HG02970 (cell line): ENCODE results near the gene HIPK1.

ENCODE experiments used
- ATAC-seq: cut with Tn5 transposase; IDR thresholded peaks from one replicate; pipeline ENCODE4 v1.9.1; 2021; ENCODE audit warnings: mild to moderate bottlenecking, moderate library complexity, moderate number of reproducible peaks; ENCODE audit not compliant: unreplicated experiment, low FRiP score

HIPK1 gene

DNA sequence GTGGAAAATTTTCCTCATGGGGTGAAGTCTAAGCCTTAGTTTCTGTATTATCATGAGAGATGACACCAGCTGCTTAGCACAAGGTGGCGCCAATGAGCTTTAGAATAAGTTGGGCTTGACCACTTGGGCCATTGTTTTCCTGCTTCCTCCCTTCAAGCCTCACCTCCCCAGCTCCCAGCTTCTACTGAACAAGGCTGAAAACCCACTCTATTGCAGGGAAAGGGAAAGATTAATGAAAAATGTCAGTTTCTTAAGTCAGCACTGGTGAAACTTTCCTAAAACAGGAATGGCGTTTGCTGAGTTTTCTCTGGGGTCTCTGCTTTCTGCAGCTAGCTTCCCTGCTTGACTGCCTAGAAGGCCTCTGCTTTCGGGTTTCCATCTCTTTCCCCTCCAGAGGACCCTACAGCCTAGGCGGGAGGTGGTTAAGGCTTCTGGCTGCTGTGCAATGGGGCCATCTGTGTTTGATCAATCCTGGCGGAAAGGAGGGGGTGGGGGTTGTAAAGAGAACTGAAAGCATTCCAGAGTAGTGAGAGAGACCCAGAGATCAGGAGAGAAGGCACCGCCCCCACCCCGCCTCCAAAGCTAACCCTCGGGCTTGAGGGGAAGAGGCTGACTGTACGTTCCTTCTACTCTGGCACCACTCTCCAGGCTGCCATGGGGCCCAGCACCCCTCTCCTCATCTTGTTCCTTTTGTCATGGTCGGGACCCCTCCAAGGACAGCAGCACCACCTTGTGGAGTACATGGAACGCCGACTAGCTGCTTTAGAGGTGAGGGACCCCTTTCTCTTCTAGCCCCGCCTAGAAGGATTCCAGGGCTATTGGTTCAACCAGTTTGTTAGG is 50.0 kb downstream of the HIPK1 start, which contains the start of gene OLFML3:
TSS of gene OLFML3 (plus strand) at position 612 of the 840 bp plus-strand sequence. CDS start at position 655, 43 bp downstream.
- no peak for ATAC-seq

DNA sequence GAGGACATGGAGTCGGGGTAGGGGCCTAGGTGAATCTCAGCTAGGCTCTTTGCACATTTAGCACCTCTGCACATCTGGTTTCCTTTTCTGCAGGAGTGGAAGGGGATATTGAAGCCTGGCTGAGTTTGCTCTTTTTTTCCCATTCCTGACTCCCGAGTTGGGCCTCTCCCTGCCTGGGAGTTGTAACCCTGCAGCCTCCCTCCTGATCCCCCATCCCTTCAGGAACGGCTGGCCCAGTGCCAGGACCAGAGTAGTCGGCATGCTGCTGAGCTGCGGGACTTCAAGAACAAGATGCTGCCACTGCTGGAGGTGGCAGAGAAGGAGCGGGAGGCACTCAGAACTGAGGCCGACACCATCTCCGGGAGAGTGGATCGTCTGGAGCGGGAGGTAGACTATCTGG is 51.0 kb downstream of the HIPK1 start:
- no peak for ATAC-seq

DNA sequence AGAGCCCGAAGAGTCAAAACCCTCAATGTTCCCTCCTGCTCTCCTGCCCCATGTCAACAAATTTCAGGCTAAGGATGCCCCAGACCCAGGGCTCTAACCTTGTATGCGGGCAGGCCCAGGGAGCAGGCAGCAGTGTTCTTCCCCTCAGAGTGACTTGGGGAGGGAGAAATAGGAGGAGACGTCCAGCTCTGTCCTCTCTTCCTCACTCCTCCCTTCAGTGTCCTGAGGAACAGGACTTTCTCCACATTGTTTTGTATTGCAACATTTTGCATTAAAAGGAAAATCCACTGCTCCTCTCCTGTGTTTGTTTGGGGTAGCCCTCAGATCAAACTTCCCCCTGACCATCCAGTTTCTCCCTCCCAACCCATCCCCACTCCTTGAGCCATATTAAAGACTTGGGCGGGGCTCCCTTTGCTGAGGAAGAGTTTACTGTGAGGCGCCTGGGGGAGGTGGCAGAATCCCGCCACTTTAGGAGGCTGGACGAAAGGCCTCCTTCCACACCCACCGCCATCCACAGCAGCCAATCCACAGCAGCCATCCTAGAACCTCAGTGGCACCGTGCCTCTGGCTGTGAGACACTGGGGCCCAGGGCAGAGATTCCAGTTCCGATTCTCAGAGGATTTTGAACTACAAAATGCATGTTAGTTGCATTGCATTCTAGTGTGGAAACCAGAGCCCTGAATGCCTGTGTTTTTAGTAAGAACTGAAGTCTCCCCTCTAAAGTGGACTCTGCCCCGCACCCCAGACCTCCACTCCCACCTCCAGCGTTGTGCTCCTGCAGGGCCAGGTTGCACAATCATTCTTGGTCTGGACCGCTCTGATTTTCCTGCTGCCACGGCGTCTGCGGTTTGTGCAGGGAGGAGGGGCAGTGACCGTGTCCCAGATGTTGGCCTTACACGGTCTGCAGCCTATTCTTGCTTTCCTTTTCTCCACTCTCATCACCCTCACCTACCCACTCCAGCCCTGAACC is 53.1 kb downstream of the HIPK1 start:
- ATAC-seq, result no peak

DNA sequence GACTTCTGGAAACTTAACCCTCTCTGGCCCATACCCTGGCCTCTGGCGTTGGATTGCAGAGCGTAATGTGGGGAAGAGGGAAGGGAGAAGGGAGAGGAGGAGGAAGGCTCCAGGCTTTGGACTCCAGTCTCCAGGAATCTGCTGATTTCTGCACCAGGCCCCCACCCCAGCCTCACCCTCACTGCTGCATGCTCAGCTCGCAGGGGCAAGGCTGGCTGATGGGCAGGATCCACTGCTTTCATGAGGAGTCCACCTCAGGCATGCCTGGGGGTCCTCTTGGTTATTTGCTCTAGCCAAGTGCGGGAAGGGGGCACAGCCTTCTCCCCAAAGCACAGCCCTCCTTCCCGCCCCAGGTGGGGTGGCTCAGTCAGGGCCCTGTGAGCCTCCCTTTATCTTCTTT is 53.8 kb downstream of the HIPK1 start:
- no peak for ATAC-seq

DNA sequence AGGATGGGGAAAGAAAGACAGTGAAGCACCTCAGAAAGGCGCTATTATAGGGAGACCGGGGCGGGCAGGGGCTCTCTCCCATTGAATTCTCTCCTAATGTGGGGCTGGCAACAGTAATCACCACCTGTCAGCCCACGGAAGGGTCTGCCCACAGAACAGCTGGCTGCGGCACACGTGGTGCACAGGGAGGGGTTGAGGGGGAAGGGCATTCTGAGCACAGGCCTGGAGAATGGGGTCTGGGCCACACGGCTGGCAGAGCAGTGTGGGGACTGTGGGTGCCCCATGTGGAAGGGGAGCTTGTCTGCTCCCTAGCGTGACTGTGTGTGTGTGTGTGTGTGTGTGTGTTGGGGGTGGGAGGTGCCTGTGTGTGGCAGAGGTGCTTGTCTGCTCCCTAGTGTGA is 54.3 kb downstream of the HIPK1 start:
- ATAC-seq, result no peak

DNA sequence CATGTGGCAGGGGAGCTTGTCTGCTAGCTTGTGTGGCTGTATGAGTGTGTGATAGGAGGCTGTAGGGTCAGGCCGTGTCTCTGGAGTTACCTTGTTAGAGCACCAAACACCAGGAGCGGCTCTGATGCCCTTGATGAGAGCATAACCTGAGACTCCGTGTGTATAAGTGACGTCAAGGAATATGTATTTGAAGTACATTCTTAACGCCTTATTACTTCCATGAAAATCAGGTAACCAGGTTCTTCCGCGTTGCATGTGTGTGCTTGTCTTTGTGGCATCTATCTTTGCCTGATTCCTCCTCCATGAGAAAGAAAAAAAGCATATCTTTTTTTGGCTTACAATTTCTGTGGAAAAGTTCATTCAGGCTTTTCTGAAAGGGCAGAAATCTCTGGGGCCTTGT is 54.7 kb downstream of the HIPK1 start:
- ATAC-seq, result no peak

DNA sequence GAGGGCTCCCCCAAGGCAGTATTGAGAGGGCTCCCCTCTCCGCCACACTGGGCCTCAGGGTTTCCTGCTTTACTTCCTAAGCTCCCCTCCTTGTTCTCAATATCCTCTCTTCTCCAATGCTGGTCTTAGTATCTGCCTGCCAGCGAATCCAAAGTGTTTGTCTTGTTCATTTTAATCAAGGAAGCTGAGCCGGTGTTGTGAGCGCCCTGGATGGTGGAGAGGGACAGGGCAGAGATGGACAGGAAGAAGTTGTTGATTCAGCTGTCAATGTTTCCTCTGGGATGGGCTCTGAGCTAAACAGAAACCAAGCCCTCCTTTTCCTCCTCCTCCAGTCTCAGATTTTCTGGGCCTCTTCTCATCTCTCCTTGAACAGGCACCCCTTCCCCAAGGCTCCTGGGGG is 55.6 kb downstream of the HIPK1 start:
- ATAC-seq, result no peak

DNA sequence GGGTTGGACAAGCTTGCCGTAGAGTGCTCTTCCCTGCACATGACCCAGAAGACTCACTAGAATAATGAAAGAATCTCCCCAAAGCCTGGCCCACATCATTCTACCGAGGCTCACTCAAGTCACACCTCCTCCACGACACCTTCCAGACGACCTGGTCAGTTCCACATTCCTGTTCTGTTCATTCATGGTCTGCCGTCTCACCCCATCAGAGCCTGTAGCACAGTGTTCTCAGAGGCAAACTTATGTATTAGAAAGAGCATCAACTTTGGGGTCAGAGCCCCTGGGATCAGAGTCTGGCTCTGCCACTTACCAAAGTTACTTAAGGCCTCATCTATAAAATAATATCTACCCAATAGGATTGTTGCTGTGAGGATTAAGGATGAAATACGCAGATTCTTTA is 57.7 kb downstream of the HIPK1 start:
- ATAC-seq, result no peak

DNA sequence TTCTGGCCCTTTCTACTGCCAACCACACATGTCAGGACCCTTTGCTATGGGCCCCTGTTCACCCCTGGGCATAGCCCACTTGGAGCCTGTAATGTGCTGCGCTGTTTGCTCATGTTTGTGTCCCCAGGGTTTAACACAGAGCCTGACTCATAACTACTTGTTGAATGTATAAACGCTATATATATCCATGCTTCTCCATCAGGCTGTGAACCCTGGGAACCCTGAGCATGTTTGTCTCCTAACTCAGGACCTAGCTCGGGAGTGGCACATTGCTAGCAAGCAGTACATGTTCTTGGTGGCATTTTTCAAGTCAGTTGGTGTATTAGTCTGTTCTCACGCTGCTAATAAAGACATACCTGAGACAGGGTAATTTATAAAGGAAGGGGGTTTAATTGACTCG is 58.1 kb downstream of the HIPK1 start:
- no peak for ATAC-seq

DNA sequence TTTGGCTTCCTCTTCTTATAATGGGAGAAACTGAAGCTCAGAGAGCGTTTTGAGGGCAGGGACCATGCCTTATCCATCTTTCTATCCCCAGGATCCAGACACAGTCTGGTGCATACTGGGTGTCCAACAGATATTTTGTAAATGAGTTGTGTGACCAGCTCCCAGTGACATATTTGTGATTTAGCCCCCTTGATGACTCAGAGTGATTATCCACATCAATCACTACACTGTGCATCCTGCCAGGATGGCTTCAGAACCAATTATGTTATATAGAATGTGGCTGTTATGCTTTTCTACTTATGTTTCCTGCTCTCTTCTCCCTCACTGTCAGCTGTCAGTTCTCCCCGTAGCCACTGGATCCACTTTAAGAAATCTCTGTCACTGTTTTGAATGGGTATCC is 61.4 kb downstream of the HIPK1 start:
- no peak for ATAC-seq

DNA sequence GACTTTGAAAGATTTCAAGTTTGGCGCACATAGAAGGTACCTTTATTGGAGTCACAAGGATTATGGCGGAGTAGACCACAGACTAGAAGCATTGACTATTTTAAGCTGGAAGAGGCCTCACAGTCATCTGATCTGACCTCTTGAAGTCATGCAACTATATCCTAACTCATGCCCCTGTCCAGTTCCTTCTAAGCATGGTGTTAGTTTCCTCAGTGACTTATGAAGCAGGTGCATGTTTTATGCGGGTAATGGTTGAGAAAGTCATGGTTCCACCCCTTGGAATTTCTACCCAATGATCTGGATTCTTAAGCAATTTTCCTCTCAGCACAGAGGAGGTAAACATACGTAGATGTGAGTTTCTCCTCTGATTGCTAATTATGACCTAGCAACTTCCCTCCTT is 61.8 kb downstream of the HIPK1 start:
- no peak for ATAC-seq

DNA sequence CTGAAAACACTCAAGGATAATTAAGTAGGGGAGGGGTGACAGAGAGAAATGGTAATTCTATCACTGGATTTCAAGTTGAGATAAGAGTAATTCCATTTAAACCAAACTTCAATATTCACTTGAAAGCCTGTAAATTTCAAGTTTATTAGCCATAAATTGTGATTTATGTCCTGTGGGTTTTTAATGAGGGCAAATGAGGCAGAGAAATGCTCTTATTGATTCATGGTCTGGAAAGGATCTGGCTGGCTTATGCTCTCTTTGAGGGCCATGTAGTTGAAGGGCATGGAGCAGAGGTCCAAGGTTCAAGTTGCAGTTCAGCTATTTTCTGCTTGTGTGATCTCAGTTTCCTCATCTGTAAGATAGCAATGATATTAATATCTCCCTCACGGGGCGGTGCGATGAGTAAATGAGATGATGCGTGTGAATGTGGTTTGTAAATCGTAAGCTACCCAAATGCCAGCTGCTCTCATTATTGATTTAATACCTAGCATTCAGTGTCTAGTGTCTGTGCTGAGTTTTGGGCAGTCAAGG is 62.4 kb downstream of the HIPK1 start:
- no peak for ATAC-seq

DNA sequence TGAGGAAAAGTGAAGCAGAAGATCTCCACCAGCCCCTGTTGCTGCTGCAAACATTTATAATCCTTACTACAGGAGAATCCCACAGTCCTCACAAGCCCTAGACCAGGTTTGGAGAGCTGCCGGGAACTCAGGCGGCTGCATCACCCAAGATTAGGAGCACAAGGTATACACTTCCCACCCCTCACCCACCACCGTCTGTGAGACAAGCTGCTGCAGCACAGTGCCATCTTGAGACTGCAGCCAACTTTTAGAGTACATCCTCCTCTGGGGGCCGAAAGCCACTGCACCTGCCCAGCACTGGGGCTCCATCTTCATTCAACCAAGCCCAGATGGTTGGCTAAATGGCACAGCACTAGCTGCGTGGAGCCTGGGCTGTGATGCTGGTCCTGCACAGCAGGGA is 63.9 kb downstream of the HIPK1 start:
- no peak for ATAC-seq

DNA sequence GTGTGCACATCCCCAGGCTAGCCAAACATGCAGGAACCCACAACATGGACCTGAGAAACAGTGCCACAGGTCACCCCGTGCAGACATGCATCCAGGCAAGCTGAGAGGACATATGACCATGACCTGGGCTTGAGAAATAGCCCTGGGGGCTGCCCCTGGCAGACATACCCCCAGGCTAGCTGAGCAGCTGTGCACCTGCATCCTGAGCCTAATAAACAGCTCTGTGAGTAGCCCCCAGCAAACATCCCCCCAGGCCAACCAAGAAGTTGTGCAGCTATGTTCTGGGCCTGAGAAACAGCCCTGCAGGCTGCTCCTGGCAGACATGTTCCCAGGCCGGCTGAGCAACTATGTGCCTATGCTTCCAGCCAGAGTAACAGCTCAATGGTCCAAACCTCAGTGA is 64.6 kb downstream of the HIPK1 start:
- ATAC-seq, result no peak

DNA sequence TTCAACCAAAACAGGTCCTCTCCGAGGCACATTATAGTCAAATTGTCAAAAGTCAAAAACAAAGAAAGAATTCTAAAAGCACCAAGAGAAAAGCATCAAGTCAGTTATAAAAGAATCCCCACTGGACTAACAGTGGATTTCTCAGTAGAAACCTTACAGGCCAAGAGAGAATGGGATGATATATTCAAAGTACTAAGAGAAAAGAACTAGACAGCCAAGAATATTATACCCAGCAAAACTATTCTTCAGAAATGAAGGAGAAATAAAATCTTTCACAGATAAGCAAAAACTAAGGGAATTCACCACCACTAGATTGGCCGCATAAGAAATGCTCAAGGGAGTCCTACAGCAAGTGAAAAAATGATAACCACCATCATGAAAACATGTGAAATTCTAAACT is 66.3 kb downstream of the HIPK1 start:
- no peak for ATAC-seq

DNA sequence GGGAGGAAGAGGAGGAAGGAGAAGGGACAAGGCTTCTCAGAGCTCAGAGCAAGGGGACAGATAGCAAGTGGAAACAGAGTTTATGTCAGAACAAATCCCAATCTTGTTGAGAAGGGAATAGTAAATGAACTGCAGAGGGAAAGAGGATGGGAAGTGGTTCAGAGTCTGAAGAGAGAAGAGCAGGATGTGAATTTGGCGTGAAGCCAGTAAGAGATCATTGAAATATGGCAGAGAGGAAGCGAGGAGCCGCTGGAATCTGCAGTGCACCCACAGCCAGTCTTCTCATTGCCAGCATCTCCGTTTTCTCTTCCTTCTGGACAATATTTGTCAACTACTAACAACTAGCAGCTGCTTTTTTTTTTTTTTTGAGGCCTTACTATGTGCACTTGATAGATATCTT is 69.2 kb downstream of the HIPK1 start:
- no peak for ATAC-seq

DNA sequence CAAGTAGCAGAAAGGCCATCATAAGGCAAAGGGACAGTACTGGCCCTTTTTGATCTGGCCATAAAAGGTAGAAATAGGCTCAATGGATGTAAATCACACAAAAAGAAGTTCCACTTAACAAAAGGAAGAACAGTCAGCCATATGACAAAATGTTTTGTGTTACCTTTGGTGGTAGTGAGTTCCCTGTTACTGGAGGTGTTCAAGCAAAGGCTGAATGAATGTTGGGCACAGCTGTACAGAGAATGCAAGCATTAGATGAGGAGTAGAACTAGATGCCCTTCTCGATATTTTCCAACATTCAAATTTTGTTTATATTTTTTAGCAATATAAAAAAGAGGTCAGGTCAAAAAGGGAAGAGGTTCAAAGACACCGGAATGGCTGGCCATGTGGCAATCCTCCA is 70.1 kb downstream of the HIPK1 start:
- ATAC-seq, result no peak

DNA sequence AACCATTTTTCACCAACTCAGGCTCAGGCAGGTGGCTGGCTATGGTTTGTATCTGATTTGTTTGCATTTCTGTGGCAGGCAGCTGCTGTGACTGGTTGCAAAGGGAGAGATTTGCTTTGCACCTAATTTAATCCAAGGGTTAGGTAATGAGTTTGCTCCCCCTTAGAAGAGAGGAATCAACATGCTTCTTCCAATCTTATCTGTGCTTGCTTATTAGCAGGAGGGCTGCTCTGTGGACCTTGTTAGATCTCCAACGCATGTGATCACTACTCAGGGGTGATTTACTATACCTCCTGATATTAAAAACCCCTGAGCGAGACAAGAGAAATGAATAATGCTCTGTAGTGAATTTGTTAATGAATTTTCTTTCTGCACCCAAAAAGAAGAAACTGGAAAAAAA is 70.7 kb downstream of the HIPK1 start:
- no peak for ATAC-seq

DNA sequence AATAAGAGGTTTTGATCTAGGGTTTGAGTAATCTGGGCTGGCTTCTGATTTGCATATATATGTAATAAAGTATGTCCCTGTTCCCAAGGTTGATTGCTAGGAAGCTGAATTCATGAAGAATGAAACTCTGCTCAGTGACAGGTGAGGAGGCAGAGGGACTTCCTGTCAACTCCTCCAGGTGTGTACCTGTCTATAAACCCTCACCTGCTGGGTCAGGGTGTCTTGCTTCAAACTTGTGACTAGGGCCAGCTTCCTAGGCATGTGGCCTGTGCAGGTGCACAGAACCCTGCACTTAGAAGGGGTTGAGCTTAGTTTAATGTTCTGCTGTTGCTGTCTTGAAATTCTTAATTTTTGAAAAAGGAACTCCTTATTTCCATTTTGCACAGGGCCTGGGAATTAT is 71.3 kb downstream of the HIPK1 start:
- no peak for ATAC-seq

DNA sequence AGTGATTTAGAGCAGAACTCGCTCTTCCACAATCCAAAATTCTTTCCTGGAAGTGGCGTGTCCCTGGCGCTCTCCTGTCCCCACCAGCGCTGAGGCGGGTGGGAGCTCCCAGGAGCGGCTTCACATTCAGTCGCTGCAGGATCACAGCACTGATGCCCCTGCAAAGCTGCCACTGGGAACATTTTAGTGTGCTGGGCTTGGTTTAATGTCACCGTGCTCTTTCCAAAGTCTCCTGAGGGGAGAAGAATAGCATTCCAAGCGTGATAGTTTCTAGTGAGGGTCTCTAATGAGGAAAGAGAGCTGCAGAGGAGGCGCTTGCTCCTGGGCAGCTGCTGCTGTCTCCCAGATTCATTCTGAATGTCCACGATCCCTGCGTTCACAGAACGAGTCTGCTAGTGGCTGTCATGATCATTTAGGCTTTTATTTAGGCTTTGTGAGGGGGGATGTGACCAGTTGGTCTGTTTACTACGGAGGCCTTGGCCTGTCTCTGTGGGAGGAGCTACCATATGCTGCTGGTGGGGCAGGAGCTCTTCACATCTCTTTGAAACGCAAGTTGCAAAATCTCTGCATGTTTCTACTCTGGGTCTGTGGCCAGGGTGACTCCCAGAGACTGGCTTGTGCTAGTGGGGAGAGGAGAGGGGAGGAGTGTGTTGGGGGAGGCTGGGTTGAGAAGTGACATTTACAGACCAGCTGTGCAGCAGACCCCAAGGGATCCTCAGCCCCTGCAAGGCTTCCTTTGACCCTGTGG is 73.5 kb downstream of the HIPK1 start:
- ATAC-seq, result no peak

DNA sequence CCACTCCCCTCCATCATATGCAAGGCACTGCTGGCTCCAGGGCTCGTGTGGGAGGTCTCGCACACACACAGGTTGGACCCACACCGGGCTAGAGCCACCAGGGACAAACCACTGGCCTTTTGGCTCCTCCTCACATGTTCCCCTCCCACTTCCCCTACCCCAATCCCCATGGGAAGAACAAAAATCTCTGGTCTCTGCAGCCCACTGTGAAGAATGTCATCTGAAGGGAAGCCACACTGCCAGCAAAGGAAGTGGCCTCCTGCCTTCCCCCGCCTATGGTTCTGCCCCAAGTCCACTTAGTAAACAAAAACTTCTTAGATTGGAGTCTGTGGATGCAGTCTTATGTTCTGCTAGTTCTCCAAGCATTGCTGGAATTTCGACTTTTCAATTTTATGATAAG is 74.3 kb downstream of the HIPK1 start:
- no peak for ATAC-seq
